ENCODE data around the gene ZBTB20. TPM values are rescaled to one million over a fixed set of nuclear protein-coding genes. Genes with fewer than 3 reads are reported as not detected.

ZBTB20 gene
- total and polyA plus RNA-seq, 2 donors (not counting 1 experiment from before 2014, with no cell fraction given): 4.0 to 123 TPM

DNA sequence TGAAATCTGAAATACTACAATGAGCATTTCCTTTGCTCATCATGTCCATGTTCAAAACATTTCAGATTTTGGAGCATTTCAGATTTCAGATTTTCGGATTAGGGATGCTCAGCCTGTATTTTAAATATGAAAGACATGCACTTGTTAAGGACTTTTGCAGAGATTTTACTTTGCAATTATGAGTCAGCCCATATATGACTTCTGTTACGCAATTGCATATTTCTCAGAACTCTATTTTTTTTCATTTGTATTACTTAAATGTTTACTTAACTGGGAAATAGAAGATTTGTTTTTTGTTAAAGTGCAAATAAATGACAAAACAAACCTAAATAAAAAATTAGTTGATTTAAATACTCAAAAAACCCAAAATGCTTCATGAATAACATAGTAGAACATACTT lies 376.2 kb downstream of the ZBTB20 start:
- Histone ChIP-seq H3K4me3 (ENCODE audit: control extremely low read depth in 1 of 5, extremely low read depth in 1 of 5, insufficient read depth in 1 of 5, low read depth in 2 of 5, low read length in 4 of 5) (no peak overlapping the region), H2AFZ (ENCODE audit: insufficient read depth, low read depth, low read length, poor library complexity, severe bottlenecking) (no peak overlapping the region), H3K4me1 (ENCODE audit: control insufficient read depth in 2 of 2, insufficient read depth in 2 of 2, low read length in 2 of 2) (no peaks in the 10 kb centered on the region), H3K9ac (ENCODE audit: low read length) (no peak overlapping the region), H3K27me3 (replicated peaks in 1 of 4; ENCODE audit: control extremely low read depth in 1 of 4, control insufficient read depth in 3 of 4, insufficient read depth in 4 of 4, low read length in 3 of 4) (no peaks in the 10 kb centered on the region), H4K20me1 (ENCODE audit: control insufficient read depth, insufficient read depth, low read length, poor library complexity, severe bottlenecking) (peaks cover 3% of the 10 kb centered on the region), H3K36me3 (replicated peaks in 1 of 2; ENCODE audit: control extremely low read depth in 1 of 2, control insufficient read depth in 1 of 2, extremely low read depth in 1 of 2, insufficient read depth in 2 of 2, low read length in 1 of 2) (no peaks in the 10 kb centered on the region), H3K79me2 (ENCODE audit: control insufficient read depth, insufficient read depth, low read length) (no peaks in the 10 kb centered on the region), H3K4me2 (replicated peaks; ENCODE audit: low read depth, low read length, poor library complexity, severe bottlenecking) (no peak overlapping the region), H3K9me3 (ENCODE audit: control extremely low read depth in 1 of 3, control insufficient read depth in 2 of 3, insufficient read depth in 1 of 3, low read length in 2 of 3) (peaks cover 3 to 18% (median 11%) of the 10 kb centered on the region in 3 donors), H3K27ac (ENCODE audit: low read length in 2 of 2) (no peak overlapping the region)
- no peaks in the 10 kb centered on the region for H3K4me1 Mint-ChIP-seq
- DNase-seq (no peak), ATAC-seq (ENCODE audit: low read depth) (no peak)
- intact Hi-C loops (cut with micrococcal nuclease): no loop called here
- CTCF ChIA-PET: no interaction called here
- POLR2A ChIA-PET: no interaction called here
- WGBS (ENCODE audit: insufficient coverage): no CpG with 5 or more reads among the region's 2 CpGs
- no peaks in the 10 kb centered on the region for H3K27me3 Mint-ChIP-seq
- no peak for TF ChIP-seq EZH2 (IDR thresholded peaks at IDR 0.05; ENCODE audit: borderline replicate concordance, insufficient read depth, low read depth, low read length, poor library complexity, severe bottlenecking)
- TF ChIP-seq, protein P1, sequence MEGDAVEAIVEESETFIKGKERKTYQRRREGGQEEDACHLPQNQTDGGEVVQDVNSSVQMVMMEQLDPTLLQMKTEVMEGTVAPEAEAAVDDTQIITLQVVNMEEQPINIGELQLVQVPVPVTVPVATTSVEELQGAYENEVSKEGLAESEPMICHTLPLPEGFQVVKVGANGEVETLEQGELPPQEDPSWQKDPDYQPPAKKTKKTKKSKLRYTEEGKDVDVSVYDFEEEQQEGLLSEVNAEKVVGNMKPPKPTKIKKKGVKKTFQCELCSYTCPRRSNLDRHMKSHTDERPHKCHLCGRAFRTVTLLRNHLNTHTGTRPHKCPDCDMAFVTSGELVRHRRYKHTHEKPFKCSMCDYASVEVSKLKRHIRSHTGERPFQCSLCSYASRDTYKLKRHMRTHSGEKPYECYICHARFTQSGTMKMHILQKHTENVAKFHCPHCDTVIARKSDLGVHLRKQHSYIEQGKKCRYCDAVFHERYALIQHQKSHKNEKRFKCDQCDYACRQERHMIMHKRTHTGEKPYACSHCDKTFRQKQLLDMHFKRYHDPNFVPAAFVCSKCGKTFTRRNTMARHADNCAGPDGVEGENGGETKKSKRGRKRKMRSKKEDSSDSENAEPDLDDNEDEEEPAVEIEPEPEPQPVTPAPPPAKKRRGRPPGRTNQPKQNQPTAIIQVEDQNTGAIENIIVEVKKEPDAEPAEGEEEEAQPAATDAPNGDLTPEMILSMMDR (IDR thresholded peaks at IDR 0.05): no peak
- no peak overlapping the region for H3K4me3 Mint-ChIP-seq
- H3K9me3 Mint-ChIP-seq (ENCODE audit: insufficient read depth): peaks cover 6% of the 10 kb centered on the region
- H3K27ac Mint-ChIP-seq: no peak overlapping the region

DNA sequence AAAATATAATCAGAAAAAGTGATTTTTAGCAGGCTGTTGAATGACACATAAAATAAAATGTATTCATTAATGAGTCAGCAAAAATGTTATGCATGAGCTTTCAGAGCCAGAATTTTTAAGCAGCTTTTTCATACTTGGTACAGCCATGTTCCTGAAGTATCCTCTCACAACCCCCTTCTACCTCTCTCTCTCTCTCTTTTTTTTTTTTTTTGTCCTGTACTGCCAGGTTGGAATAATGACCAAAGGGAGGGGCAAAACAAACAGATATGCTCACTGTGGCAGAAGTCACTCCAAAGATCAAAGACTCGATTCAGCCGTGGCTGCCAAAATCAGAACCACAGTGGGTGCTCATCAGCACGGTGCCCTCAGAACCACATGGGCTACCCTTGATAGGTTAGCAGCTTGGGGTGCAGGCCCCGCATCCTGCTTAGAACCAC lies 383.0 kb downstream of the ZBTB20 start:
- 31% methylated on average over 2 of the region's 4 CpGs for WGBS (ENCODE audit: insufficient coverage)

More for the DNA sequence above, 383.0 kb downstream of the ZBTB20 start:
- Histone ChIP-seq H4K20me1 (ENCODE audit: control insufficient read depth, insufficient read depth, low read length, poor library complexity, severe bottlenecking) (no peaks in the 10 kb centered on the region), H3K36me3 (replicated peaks in 1 of 2; ENCODE audit: control extremely low read depth in 1 of 2, control insufficient read depth in 1 of 2, extremely low read depth in 1 of 2, insufficient read depth in 2 of 2, low read length in 1 of 2) (peaks cover 0 to 1% of the 10 kb centered on the region in 2 experiments), H3K4me2 (replicated peaks; ENCODE audit: low read depth, low read length, poor library complexity, severe bottlenecking) (no peak overlapping the region), H2AFZ (ENCODE audit: insufficient read depth, low read depth, low read length, poor library complexity, severe bottlenecking) (no peak overlapping the region), H3K9ac (ENCODE audit: low read length) (no peak overlapping the region), H3K27me3 (replicated peaks in 1 of 4; ENCODE audit: control extremely low read depth in 1 of 4, control insufficient read depth in 3 of 4, insufficient read depth in 4 of 4, low read length in 3 of 4) (no peaks in the 10 kb centered on the region), H3K9me3 (ENCODE audit: control extremely low read depth in 1 of 3, control insufficient read depth in 2 of 3, insufficient read depth in 1 of 3, low read length in 2 of 3) (no peaks in the 10 kb centered on the region), H3K27ac (ENCODE audit: low read length in 2 of 2) (no peak overlapping the region), H3K4me3 (ENCODE audit: control extremely low read depth in 1 of 5, extremely low read depth in 1 of 5, insufficient read depth in 1 of 5, low read depth in 2 of 5, low read length in 4 of 5) (no peak overlapping the region), H3K79me2 (ENCODE audit: control insufficient read depth, insufficient read depth, low read length) (no peaks in the 10 kb centered on the region), H3K4me1 (ENCODE audit: control insufficient read depth in 2 of 2, insufficient read depth in 2 of 2, low read length in 2 of 2) (no peaks in the 10 kb centered on the region)
- H3K4me3 Mint-ChIP-seq: no peak overlapping the region
- no peak overlapping the region for H3K27ac Mint-ChIP-seq
- CTCF ChIA-PET: interaction anchor here (0.7 kb wide), 1 partner anchor 177 kb away, joined by 10 read pairs; no protein-coding TSS in a partner anchor
- peaks cover 6% of the 10 kb centered on the region for H3K4me1 Mint-ChIP-seq
- intact Hi-C loops (cut with micrococcal nuclease): no loop called here
- no peaks in the 10 kb centered on the region for H3K27me3 Mint-ChIP-seq
- no peaks in the 10 kb centered on the region for H3K9me3 Mint-ChIP-seq (ENCODE audit: insufficient read depth)
- no peak for TF ChIP-seq EZH2 (IDR thresholded peaks at IDR 0.05; ENCODE audit: borderline replicate concordance, insufficient read depth, low read depth, low read length, poor library complexity, severe bottlenecking)
- TF ChIP-seq, protein P1 (IDR thresholded peaks at IDR 0.05): no peak
- DNase-seq: no peak
- POLR2A ChIA-PET: interaction anchor here (0.6 kb wide), 1 partner anchor 14 kb away, joined by 4 read pairs; no protein-coding TSS in a partner anchor
- ATAC-seq (ENCODE audit: low read depth): no peak

Measured in B cell (primary cell).